HFF-Myc (cell line): ENCODE measurements around the gene MPV17.

Experiments
- DNase-seq: peaks from one replicate; pipeline ENCODE4 v3.0.0-alpha.2; 2011; ENCODE audit warnings: low read depth; ENCODE audit errors: extremely low read depth
- H3K4me3 ChIP-seq: replicated peaks from 2 replicates; pipeline ENCODE4 v1.5.1; 2011; ENCODE audit warnings: low read depth, mild to moderate bottlenecking, control low read depth, low read length
- CTCF ChIP-seq: IDR thresholded peaks from 2 replicates; pipeline ENCODE4 v1.5.1; 2012; ENCODE audit warnings: mild to moderate bottlenecking, low read depth, low read length, control low read depth; ENCODE audit errors: missing control alignments

MPV17 gene

GRCh38 chr2:27261241-27261925 is 61.5 kb downstream of the MPV17 start:
- DNase-seq: no peak
- H3K4me3 ChIP-seq: no peak overlapping the region

More at GRCh38 chr2:27261241-27261925, 61.5 kb downstream of the MPV17 start:
- TF ChIP-seq CTCF: no peak
